Measurements from ENCODE around the gene EIF3D.

EIF3D gene

GRCh38 chr22:36512333-36512732 lies 16.6 kb downstream of the EIF3D start:
- Histone ChIP-seq H3K9me3 (ENCODE audit: severe bottlenecking) (no peaks in the 10 kb centered on the region), H3K36me3 (ENCODE audit: low read depth) (peaks cover 68% of the 10 kb centered on the region), H3K27ac (ENCODE audit: poor library complexity, severe bottlenecking) (no peak overlapping the region), H3K27me3 (ENCODE audit: insufficient read depth, poor library complexity, severe bottlenecking) (no peaks in the 10 kb centered on the region), H3K4me3 (ENCODE audit: severe bottlenecking) (no peak overlapping the region), H3K4me1 (ENCODE audit: insufficient read depth, poor library complexity, severe bottlenecking) (no peaks in the 10 kb centered on the region)
- DNase-seq (ENCODE audit: low spot score) (no peak), ATAC-seq (ENCODE audit: low read depth) (no peak)
- TF ChIP-seq CTCF (IDR thresholded peaks at IDR 0.05; ENCODE audit: poor library complexity, severe bottlenecking): no peak

DNA sequence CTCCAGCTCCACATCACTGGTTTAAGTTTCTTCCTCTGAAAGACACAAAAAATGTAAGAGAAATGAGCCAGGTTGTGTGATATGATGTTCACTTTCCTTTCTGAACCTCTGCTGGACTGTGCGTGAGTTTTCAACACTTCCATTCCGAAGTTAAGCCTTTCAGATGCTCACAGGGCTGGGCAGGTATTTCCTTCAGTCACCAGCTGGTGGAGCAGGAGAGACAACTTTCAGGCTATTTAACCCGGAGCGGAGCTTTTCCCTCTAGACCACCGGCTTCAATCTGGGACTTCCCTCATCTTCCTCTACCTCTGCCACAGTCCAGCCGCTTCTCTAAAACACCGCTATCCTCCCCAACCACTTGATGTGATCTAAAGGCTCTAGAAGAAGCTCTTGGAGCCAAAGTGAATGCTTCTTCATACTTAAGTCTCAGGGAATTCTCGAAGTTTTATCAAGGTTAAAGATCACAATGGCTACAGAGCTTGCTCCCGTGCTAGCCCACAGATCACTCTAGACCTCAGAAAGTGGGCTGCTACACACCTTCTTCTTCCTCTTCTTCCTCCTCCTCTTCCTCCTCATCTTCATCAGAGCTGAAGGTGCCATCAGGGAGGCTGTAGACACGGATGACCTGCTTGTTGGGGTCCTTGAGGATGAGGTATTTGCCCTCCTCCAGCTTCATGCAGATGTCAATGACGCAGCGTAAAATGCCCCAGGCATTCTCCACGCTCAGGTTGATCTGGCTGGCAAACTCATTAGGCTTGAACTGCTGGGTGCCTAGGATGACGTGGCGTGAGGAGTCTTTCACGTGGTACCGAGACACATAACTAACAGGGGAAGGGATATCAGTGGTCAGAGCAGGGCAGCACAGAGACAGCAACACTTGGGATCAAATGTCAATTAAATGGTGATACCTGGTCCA lies 17.7 kb downstream of the EIF3D start:
- peaks cover 57% of the 10 kb centered on the region for H3K36me3 ChIP-seq (ENCODE audit: low read depth)
- peak; percentile 75 for TF ChIP-seq CTCF (IDR thresholded peaks at IDR 0.05; ENCODE audit: poor library complexity, severe bottlenecking)
- DNase-seq (ENCODE audit: low spot score) (no peak), ATAC-seq (ENCODE audit: low read depth) (peak; percentile 35; the same call in 2 of the 3 replicates)
- H3K4me1 ChIP-seq (ENCODE audit: insufficient read depth, poor library complexity, severe bottlenecking): no peaks in the 10 kb centered on the region
- H3K27ac ChIP-seq (ENCODE audit: poor library complexity, severe bottlenecking): no peak overlapping the region
- no peaks in the 10 kb centered on the region for H3K27me3 ChIP-seq (ENCODE audit: insufficient read depth, poor library complexity, severe bottlenecking)
- no peak overlapping the region for H3K4me3 ChIP-seq (ENCODE audit: severe bottlenecking)
- no peaks in the 10 kb centered on the region for H3K9me3 ChIP-seq (ENCODE audit: severe bottlenecking)

DNA sequence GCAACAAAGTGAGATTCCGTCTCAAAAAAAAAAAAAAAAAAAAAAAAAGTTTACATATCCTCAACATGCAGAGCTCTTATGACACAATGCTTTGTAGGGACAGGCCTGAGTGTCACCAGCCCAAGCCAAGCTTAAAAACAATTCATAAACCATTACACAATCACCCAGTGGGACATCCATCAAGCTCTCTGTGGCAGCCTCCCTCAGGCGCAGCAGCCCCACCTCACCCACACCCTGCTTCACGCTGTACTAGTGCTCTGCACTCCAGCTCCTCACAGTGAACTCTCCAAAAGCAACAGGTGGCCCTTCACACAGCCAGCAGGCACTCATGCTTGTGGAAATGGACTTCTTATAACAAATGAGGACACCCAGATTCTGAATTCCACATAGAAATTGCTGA lies 18.6 kb downstream of the EIF3D start:
- no peaks in the 10 kb centered on the region for H3K4me1 ChIP-seq (ENCODE audit: insufficient read depth, poor library complexity, severe bottlenecking)
- H3K4me3 ChIP-seq (ENCODE audit: severe bottlenecking): no peak overlapping the region
- no peaks in the 10 kb centered on the region for H3K9me3 ChIP-seq (ENCODE audit: severe bottlenecking)
- DNase-seq (ENCODE audit: low spot score) (no peak), ATAC-seq (ENCODE audit: low read depth) (no peak)
- H3K27me3 ChIP-seq (ENCODE audit: insufficient read depth, poor library complexity, severe bottlenecking): no peaks in the 10 kb centered on the region
- peaks cover 48% of the 10 kb centered on the region for H3K36me3 ChIP-seq (ENCODE audit: low read depth)
- TF ChIP-seq CTCF (IDR thresholded peaks at IDR 0.05; ENCODE audit: poor library complexity, severe bottlenecking): no peak
- no peak overlapping the region for H3K27ac ChIP-seq (ENCODE audit: poor library complexity, severe bottlenecking)

DNA sequence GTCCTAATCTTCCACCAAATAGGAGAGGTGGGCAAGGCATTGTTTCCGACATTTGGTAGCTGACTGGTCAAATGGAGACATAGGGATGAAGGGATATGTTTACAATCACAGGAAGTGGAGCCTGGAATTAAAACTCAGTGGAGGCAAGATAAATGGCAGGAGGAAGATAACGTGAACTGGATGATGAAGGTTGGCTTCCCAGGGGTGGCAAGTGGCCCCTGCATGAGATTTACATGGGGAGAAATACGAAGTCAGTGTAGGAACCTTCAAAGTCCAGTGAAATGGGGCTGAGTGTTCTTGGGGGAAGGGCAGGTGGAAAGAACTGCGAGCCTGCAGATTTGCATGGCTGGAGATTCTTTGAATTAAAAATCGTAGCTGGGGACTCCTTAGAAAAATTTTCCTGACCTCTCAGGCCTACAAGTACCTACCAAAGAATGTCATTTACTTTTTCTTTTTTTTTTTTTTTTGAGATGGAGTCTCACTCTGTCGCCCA lies 21.4 kb downstream of the EIF3D start:
- H3K4me3 ChIP-seq (ENCODE audit: severe bottlenecking): peak overlapping the region; percentile 49
- no peak for DNase-seq (ENCODE audit: low spot score)
- no peaks in the 10 kb centered on the region for H3K9me3 ChIP-seq (ENCODE audit: severe bottlenecking)
- H3K4me1 ChIP-seq (ENCODE audit: insufficient read depth, poor library complexity, severe bottlenecking): no peaks in the 10 kb centered on the region
- ATAC-seq (ENCODE audit: low read depth): no peak
- H3K36me3 ChIP-seq (ENCODE audit: low read depth): peaks cover 24% of the 10 kb centered on the region
- no peaks in the 10 kb centered on the region for H3K27me3 ChIP-seq (ENCODE audit: insufficient read depth, poor library complexity, severe bottlenecking)
- TF ChIP-seq CTCF (IDR thresholded peaks at IDR 0.05; ENCODE audit: poor library complexity, severe bottlenecking): no peak
- peak overlapping the region; percentile 7 for H3K27ac ChIP-seq (ENCODE audit: poor library complexity, severe bottlenecking)

All from RWPE2 (cell line).